ENCODE data around the gene MFSD2B.

The MFSD2B gene

GRCh38 chr2:23994567-23994966 is 15.3 kb upstream of the MFSD2B start:
- no peak overlapping the region for H3K4me3 ChIP-seq (replicated peaks in 1 of 2; ENCODE audit: low read depth in 2 of 2, low read length in 2 of 2)
- no peak for DNase-seq (ENCODE audit: low read depth in 2 of 2)
- no peak for TF ChIP-seq CTCF (IDR thresholded peaks at IDR 0.05; ENCODE audit: low read depth, low read length)

GRCh38 chr2:24007693-24008092 is 2.2 kb upstream of the MFSD2B start:
- no peak for TF ChIP-seq CTCF (IDR thresholded peaks at IDR 0.05; ENCODE audit: low read depth, low read length)
- no peak overlapping the region for H3K4me3 ChIP-seq (replicated peaks in 1 of 2; ENCODE audit: low read depth in 2 of 2, low read length in 2 of 2)
- no peak for DNase-seq (ENCODE audit: low read depth in 2 of 2)

GRCh38 chr2:24008672-24009366 is 1.1 kb upstream of the MFSD2B start:
- no peak for TF ChIP-seq CTCF (IDR thresholded peaks at IDR 0.05; ENCODE audit: low read depth, low read length)
- no peak for DNase-seq (ENCODE audit: low read depth in 2 of 2)
- no peak overlapping the region for H3K4me3 ChIP-seq (replicated peaks in 1 of 2; ENCODE audit: low read depth in 2 of 2, low read length in 2 of 2)

GRCh38 chr2:24009367-24009679 is 562 bp upstream of the MFSD2B start:
- no peak for DNase-seq (ENCODE audit: low read depth in 2 of 2)
- no peak for TF ChIP-seq CTCF (IDR thresholded peaks at IDR 0.05; ENCODE audit: low read depth, low read length)
- peak overlapping the region in 1 of 2 donors; percentile 53 for H3K4me3 ChIP-seq (replicated peaks in 1 of 2; ENCODE audit: low read depth in 2 of 2, low read length in 2 of 2)

- TF ChIP-seq CTCF (IDR thresholded peaks at IDR 0.05; ENCODE audit: low read depth, low read length): no peak
- no peak for DNase-seq (ENCODE audit: low read depth in 2 of 2)
These were observed 778 bp downstream of the MFSD2B start for GRCh38 chr2:24010477-24011249.

GRCh38 chr2:24011250-24012104 is 1.6 kb downstream of the MFSD2B start:
- TF ChIP-seq CTCF (IDR thresholded peaks at IDR 0.05; ENCODE audit: low read depth, low read length): no peak
- no peak overlapping the region for H3K4me3 ChIP-seq (replicated peaks in 1 of 2; ENCODE audit: low read depth in 2 of 2, low read length in 2 of 2)
- no peak for DNase-seq (ENCODE audit: low read depth in 2 of 2)

More at GRCh38 chr2:24010477-24011249, 778 bp downstream of the MFSD2B start:
- peak overlapping the region in 1 of 2 donors; percentile 53 for H3K4me3 ChIP-seq (replicated peaks in 1 of 2; ENCODE audit: low read depth in 2 of 2, low read length in 2 of 2)

Data from cardiac fibroblast (primary cell).